Caco-2 (cell line): ENCODE results near the gene CACNA1B. TPM values are rescaled to one million over a fixed set of nuclear protein-coding genes. Genes with fewer than 3 reads are reported as not detected.

Experiments used
- BruUV-seq: library from RNA; stranded (reverse); fragments of 400-500 nt; replicated peaks from 2 replicates; lab custom pipeline; 2021; lab: Mats Ljungman, UMichigan
- CTCF ChIA-PET: fragments of 300-600 bp; sonication (Branson Sonifier 250); formaldehyde crosslinking; loops from one replicate; lab custom pipeline; 2022; ENCODE audit warnings: antibody characterized with exemption; lab: Charles Lee
- POLR2A ChIA-PET: fragments of 300-600 bp; sonication (Branson Sonifier 250); formaldehyde crosslinking; loops from one replicate; lab custom pipeline; 2022; ENCODE audit warnings: antibody characterized with exemption; lab: Charles Lee
- DNase-seq, 2 experiments: peaks; one replicate each; pipeline versions ENCODE4 v3.0.0 to v3.0.0-alpha.2; 2020 to 2022
- H3K27me3 ChIP-seq: replicated peaks from 2 replicates; pipeline ENCODE4 v1.6.0; 2011; ENCODE audit warnings: low read length; ENCODE audit not compliant: control insufficient read depth, insufficient read depth
- H3K36me3 ChIP-seq: 2 replicates; pipeline ENCODE4 v1.5.1; 2011; ENCODE audit warnings: low read length; ENCODE audit not compliant: control insufficient read depth, insufficient read depth
- H3K4me1 ChIP-seq: fragments of 250-450 bp; sonication (Bioruptor Pico); 2 replicates; pipeline ENCODE4 v1.5.1; 2020; ENCODE audit warnings: mild to moderate bottlenecking
- H3K4me3 ChIP-seq: 2 replicates; pipeline ENCODE4 v1.5.1; 2011; ENCODE audit warnings: low read depth, mild to moderate bottlenecking, control low read depth, low read length
- H3K9me3 ChIP-seq: fragments of 250-450 bp; sonication (Bioruptor Pico); 2 replicates; pipeline ENCODE4 v1.5.1; 2020; ENCODE audit warnings: mild to moderate bottlenecking, moderate library complexity
- H3K27ac Mint-ChIP-seq: one replicate; pipeline ENCODE4 v1.8.0; 2022; ENCODE audit warnings: mixed read lengths; ENCODE audit not compliant: unreplicated experiment
- H3K27me3 Mint-ChIP-seq: one replicate; pipeline ENCODE4 v1.8.0; 2022; ENCODE audit warnings: mixed read lengths; ENCODE audit not compliant: insufficient read depth, unreplicated experiment
- H3K36me3 Mint-ChIP-seq: one replicate; pipeline ENCODE4 v1.8.0; 2022; ENCODE audit warnings: mild to moderate bottlenecking, mixed read lengths; ENCODE audit not compliant: insufficient read depth, unreplicated experiment
- H3K4me1 Mint-ChIP-seq: one replicate; pipeline ENCODE4 v1.8.0; 2022; ENCODE audit warnings: low read depth, mixed read lengths; ENCODE audit not compliant: unreplicated experiment
- H3K4me3 Mint-ChIP-seq: one replicate; pipeline ENCODE4 v1.8.0; 2022; ENCODE audit warnings: mild to moderate bottlenecking, moderate library complexity, mixed read lengths; ENCODE audit not compliant: unreplicated experiment
- H3K9me3 Mint-ChIP-seq: one replicate; pipeline ENCODE4 v1.8.0; 2022; ENCODE audit warnings: mixed read lengths; ENCODE audit not compliant: unreplicated experiment
- intact Hi-C: fragments of 100-400 bp; cut with micrococcal nuclease; formaldehyde crosslinking; loops from one replicate; pipeline ENCODE4 v1.10.0; 2022; ENCODE audit not compliant: unreplicated experiment
- total RNA-seq: library from RNA; stranded (reverse); gene quantifications from 2 replicates; pipeline ENCODE4 v1.2.3, GENCODE V29; 2022
- TF ChIP-seq, protein P1 (sequence below), 2 experiments: fragments of 200-600 bp in 1 of 2; IDR thresholded peaks; 1 replicate in 1 of 2; 2 replicates in 1 of 2; pipeline versions ENCODE4 v1.5.1 to v1.8.0; 2011 to 2022; ENCODE audit warnings: antibody characterized with exemption in 1 of 2, control low read depth in 1 of 2, inconsistent platforms in 1 of 2, low read depth in 1 of 2, low read length in 1 of 2, mild to moderate bottlenecking in 1 of 2, moderate library complexity in 1 of 2; ENCODE audit not compliant: insufficient read depth in 1 of 2, severe bottlenecking in 1 of 2, unreplicated experiment in 1 of 2

The CACNA1B gene
- total RNA-seq, 1 experiment from 2014 or later: 0.11 TPM

DNA sequence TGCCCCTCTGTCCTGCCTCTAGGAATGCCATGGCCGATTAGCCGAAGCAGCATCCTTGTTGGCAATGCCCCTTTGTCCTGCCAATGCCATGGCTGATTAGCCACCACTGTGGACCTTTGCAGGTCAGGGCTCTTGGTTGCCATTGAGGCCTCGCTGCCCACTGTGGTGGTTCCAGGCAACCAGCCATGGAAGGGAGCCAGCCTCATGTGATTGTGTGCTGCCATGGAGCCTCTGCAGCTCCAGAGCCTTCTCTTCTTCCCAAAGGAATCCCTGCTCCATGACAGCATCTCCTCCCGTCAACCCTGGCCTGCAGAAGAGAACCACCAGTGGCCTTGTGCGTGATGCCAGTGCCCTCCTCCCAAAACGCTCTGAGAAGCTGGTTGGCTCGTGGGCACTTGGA lies 187.0 kb downstream of the CACNA1B start:
- DNase-seq: no peak
- TF ChIP-seq, protein P1, sequence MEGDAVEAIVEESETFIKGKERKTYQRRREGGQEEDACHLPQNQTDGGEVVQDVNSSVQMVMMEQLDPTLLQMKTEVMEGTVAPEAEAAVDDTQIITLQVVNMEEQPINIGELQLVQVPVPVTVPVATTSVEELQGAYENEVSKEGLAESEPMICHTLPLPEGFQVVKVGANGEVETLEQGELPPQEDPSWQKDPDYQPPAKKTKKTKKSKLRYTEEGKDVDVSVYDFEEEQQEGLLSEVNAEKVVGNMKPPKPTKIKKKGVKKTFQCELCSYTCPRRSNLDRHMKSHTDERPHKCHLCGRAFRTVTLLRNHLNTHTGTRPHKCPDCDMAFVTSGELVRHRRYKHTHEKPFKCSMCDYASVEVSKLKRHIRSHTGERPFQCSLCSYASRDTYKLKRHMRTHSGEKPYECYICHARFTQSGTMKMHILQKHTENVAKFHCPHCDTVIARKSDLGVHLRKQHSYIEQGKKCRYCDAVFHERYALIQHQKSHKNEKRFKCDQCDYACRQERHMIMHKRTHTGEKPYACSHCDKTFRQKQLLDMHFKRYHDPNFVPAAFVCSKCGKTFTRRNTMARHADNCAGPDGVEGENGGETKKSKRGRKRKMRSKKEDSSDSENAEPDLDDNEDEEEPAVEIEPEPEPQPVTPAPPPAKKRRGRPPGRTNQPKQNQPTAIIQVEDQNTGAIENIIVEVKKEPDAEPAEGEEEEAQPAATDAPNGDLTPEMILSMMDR (IDR thresholded peaks at IDR 0.05; ENCODE audit: insufficient read depth in 1 of 2, low read depth in 1 of 2, low read length in 1 of 2, severe bottlenecking in 1 of 2, unreplicated experiment in 1 of 2): no peak
- CTCF ChIA-PET: no interaction called here
- POLR2A ChIA-PET: no interaction called here
- intact Hi-C loops: no loop called here
- Histone ChIP-seq H3K27me3 (no peaks in the 10 kb centered on the region), H3K4me3 (no peak overlapping the region), H3K36me3 (no peaks in the 10 kb centered on the region), H3K9me3 (no peaks in the 10 kb centered on the region), H3K4me1 (no peaks in the 10 kb centered on the region)
- no peaks in the 10 kb centered on the region for H3K36me3 Mint-ChIP-seq
- H3K27me3 Mint-ChIP-seq: peaks cover 6% of the 10 kb centered on the region
- no peaks in the 10 kb centered on the region for H3K9me3 Mint-ChIP-seq
- H3K4me3 Mint-ChIP-seq: no peak overlapping the region
- H3K27ac Mint-ChIP-seq: no peak overlapping the region
- BruUV-seq: no TSS peak
- no peaks in the 10 kb centered on the region for H3K4me1 Mint-ChIP-seq

DNA sequence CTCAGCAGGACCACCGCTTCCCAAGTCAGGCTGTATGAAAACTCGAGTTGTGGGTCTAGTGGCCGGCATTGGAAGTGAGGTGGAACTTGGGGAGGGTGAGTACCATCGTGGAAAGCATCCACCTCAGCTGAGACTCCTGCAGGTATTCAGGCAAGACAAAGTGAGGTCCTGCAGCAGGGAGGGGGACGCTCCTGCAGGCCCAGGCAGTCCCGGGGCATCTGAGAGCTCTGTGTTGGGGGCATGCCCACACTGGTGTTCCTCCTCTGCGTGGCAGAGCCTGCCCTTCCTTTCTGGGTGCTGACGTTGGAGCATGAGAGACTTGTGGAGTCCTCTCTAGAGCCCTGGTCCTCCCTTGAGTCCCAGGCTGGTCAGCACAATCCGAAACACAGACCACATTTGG lies 187.7 kb downstream of the CACNA1B start:
- Histone ChIP-seq H3K27me3 (no peaks in the 10 kb centered on the region), H3K4me1 (no peaks in the 10 kb centered on the region), H3K4me3 (no peak overlapping the region), H3K36me3 (no peaks in the 10 kb centered on the region), H3K9me3 (no peaks in the 10 kb centered on the region)
- ChIA-PET CTCF (no interaction called here), POLR2A (no interaction called here)
- TF ChIP-seq, protein P1 (IDR thresholded peaks at IDR 0.05; ENCODE audit: insufficient read depth in 1 of 2, low read depth in 1 of 2, low read length in 1 of 2, severe bottlenecking in 1 of 2, unreplicated experiment in 1 of 2): no peak
- no TSS peak for BruUV-seq
- no peaks in the 10 kb centered on the region for H3K4me1 Mint-ChIP-seq
- no peak overlapping the region for H3K27ac Mint-ChIP-seq
- H3K9me3 Mint-ChIP-seq: no peaks in the 10 kb centered on the region
- intact Hi-C loops: no loop called here
- H3K27me3 Mint-ChIP-seq: peaks cover 6% of the 10 kb centered on the region
- H3K4me3 Mint-ChIP-seq: no peak overlapping the region
- no peak for DNase-seq
- no peaks in the 10 kb centered on the region for H3K36me3 Mint-ChIP-seq

DNA sequence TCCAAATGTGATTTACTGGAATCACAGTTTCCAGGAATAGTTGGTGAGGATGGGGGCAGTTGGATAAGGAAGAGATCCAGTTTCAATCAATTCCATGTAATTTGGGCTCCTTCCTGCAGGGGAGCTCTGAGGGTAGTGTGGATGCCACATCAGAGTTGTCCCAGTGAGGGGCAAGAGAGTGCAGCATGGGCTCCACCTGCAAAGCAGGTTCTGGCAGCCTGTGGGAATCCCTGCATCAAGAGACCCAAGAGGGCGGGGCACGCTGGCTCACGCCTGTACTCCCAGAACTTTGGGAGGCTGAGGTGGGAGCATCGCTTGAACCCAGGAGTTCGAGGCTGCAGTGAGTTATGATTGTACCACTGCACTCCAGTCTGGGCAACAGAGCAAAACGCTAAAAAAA lies 188.5 kb downstream of the CACNA1B start:
- no peaks in the 10 kb centered on the region for H3K27me3 ChIP-seq
- H3K9me3 ChIP-seq: no peaks in the 10 kb centered on the region
- Mint-ChIP-seq H3K4me1 (no peaks in the 10 kb centered on the region), H3K9me3 (no peaks in the 10 kb centered on the region), H3K36me3 (no peaks in the 10 kb centered on the region), H3K27me3 (peaks cover 6% of the 10 kb centered on the region), H3K27ac (no peak overlapping the region), H3K4me3 (no peak overlapping the region)
- CTCF ChIA-PET: no interaction called here
- DNase-seq: peak; percentile 37 to 38
- POLR2A ChIA-PET: no interaction called here
- BruUV-seq: no TSS peak
- H3K4me1 ChIP-seq: no peaks in the 10 kb centered on the region
- H3K4me3 ChIP-seq: no peak overlapping the region
- TF ChIP-seq, protein P1 (IDR thresholded peaks at IDR 0.05; ENCODE audit: insufficient read depth in 1 of 2, low read depth in 1 of 2, low read length in 1 of 2, severe bottlenecking in 1 of 2, unreplicated experiment in 1 of 2): peak; percentile 20 to 35
- intact Hi-C loops: no loop called here
- H3K36me3 ChIP-seq: no peaks in the 10 kb centered on the region
